ENCODE results near the gene GRB2. TPM values are rescaled to one million over a fixed set of nuclear protein-coding genes. Genes with fewer than 3 reads are reported as not detected.
"Not testable (repeated sequence)": the region's sequence is repeated elsewhere in the genome, so short reads cannot be mapped to it uniquely, and the experiment has no call there.

Gene GRB2
- total RNA-seq, 2 donors from 2014 or later: 117 to 126 TPM

DNA sequence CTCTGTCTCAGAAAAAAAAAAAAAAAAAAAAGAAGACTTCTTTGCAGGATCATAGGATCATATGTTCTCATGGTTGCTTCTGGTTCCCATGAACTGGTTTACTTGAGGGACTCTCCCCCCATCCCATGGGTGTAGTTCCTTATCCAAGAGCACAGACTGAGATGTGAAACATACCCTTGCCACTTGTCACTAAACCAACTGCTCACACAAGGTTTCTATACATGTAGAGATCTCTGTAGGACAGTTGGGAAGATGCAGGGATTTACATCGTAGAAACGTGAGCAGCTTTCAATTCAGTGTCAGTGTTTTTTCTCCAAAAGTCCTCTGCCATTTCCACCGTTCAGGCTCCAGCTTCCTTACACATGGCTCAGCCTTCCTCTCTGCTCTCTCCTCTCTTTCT is 39.8 kb upstream of the GRB2 start:
- H3K27me3 ChIP-seq: no peaks in the 10 kb centered on the region
- H3K9me3 ChIP-seq: no peaks in the 10 kb centered on the region
- no peak overlapping the region for H3K27ac ChIP-seq
- TF ChIP-seq, protein P1, sequence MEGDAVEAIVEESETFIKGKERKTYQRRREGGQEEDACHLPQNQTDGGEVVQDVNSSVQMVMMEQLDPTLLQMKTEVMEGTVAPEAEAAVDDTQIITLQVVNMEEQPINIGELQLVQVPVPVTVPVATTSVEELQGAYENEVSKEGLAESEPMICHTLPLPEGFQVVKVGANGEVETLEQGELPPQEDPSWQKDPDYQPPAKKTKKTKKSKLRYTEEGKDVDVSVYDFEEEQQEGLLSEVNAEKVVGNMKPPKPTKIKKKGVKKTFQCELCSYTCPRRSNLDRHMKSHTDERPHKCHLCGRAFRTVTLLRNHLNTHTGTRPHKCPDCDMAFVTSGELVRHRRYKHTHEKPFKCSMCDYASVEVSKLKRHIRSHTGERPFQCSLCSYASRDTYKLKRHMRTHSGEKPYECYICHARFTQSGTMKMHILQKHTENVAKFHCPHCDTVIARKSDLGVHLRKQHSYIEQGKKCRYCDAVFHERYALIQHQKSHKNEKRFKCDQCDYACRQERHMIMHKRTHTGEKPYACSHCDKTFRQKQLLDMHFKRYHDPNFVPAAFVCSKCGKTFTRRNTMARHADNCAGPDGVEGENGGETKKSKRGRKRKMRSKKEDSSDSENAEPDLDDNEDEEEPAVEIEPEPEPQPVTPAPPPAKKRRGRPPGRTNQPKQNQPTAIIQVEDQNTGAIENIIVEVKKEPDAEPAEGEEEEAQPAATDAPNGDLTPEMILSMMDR (IDR thresholded peaks at IDR 0.05): no peak
- no peak overlapping the region for H3K4me3 ChIP-seq
- no peak overlapping the region for H3K9ac ChIP-seq (ENCODE audit: low read depth in 2 of 2, low read length in 2 of 2)
- intact Hi-C loops (cut with DNase I): no loop called here
- H3K4me1 ChIP-seq: no peaks in the 10 kb centered on the region
- no peak for DNase-seq
- H3K36me3 ChIP-seq: no peaks in the 10 kb centered on the region

DNA sequence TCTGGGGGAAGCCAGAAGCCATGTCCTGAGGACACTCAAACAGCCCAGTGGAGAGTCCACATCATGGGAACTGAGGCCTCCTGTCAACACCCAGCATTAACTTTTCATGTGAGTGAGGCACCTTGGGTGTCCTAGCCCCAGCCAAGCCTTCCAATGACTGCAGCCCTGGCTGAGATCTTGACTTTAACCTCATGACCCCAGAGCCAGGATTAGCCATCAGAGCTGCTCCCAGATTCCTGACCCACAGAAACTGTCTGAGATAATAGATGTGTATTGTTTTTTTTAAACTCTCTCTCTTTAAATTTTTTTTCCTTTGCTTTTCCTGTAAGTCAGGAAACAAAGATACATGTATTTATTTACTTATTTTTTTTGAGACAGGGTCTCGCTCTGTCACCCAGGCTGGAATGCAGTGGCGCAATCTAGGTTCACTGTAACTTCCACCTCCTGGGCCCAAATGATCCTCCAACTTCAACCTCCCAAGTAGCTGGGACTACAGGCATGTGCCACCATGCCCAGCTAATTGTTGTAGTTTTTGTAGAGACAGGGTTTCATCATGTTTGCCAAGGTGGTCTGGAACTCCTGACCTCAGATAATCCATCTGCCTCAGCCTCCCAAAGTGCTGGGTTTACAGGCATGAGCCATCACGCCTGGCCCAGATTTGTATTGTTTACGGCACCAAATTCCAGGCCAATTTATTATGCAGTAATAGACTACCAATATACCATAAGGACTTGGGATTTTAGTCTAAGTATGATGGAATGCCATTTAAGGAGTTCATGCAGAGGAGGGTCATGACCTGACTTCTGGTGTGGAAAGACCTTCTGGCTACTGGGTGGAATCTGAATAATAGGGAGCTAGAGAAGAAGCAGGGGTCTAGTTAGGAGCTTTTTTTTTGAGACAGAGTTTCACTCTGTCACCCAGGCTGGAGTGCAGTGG is 37.0 kb upstream of the GRB2 start:
- Histone ChIP-seq H3K27ac (no peak overlapping the region), H3K9ac (ENCODE audit: low read depth in 2 of 2, low read length in 2 of 2) (no peak overlapping the region), H3K9me3 (no peaks in the 10 kb centered on the region), H3K36me3 (no peaks in the 10 kb centered on the region), H3K27me3 (no peaks in the 10 kb centered on the region), H3K4me3 (no peak overlapping the region), H3K4me1 (no peaks in the 10 kb centered on the region)
- TF ChIP-seq, protein P1 (IDR thresholded peaks at IDR 0.05): no peak
- intact Hi-C loops (cut with DNase I): no loop called here
- DNase-seq: no peak

DNA sequence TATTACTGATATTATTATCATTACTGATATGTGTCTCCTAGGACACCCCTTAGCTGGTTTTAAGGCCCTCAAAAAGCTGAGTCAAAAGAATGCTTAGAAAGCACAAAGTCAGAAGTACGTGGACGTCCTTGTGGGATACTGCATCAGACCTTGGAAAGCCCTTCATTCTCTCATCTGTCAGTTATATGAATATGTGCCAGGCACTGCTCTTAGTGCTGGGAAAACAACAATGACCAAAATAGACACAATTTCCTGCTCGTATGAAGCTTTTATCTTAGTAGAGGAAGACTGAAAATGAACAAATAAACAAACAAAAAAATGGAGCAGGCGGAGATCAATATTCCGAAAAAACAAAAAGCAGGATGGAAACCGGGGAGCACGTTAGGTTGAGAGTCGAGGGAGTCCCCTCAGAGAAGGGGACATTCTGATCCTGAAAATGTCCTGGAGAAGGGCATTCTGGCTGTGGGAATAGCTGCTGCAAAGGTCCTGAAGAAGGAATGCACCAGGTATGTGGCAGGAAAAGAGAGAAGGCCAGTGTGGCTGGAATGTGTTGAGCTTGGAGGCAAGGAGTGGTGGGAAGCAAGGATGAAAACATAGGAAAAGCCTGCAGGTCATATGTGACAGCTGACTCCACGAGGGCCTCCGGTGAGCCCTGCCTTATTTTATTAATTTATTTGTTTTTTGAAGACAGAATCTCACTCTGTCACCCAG is 35.4 kb upstream of the GRB2 start:
- H3K27me3 ChIP-seq: no peaks in the 10 kb centered on the region
- no peak for DNase-seq
- TF ChIP-seq, protein P1 (IDR thresholded peaks at IDR 0.05): no peak
- no peak overlapping the region for H3K27ac ChIP-seq
- H3K9ac ChIP-seq (ENCODE audit: low read depth in 2 of 2, low read length in 2 of 2): no peak overlapping the region
- no peaks in the 10 kb centered on the region for H3K4me1 ChIP-seq
- no peaks in the 10 kb centered on the region for H3K9me3 ChIP-seq
- no peaks in the 10 kb centered on the region for H3K36me3 ChIP-seq
- no peak overlapping the region for H3K4me3 ChIP-seq
- intact Hi-C loops (cut with DNase I): no loop called here

DNA sequence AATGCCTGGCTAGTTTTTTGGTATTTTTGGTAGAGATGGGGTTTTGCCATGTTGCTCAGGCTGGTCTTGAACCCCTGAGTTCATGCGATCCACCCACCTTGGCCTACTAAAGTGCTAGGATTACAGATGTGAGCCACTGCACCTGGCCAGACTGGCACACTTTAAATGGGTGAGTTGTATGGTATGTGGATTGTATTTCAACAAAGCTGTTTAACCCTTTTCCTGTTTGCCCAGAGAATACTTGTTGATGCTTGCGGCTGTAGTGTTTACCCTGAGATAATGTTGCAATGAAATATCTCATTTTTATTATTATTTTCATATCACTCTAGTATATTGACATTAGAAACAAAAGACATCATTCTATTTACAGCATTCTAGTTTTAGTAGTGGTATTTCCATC is 33.8 kb upstream of the GRB2 start:
- Histone ChIP-seq H3K4me3 (no peak overlapping the region), H3K36me3 (no peaks in the 10 kb centered on the region), H3K27ac (no peak overlapping the region), H3K4me1 (peaks cover 3% of the 10 kb centered on the region), H3K9ac (ENCODE audit: low read depth in 2 of 2, low read length in 2 of 2) (no peak overlapping the region), H3K9me3 (no peaks in the 10 kb centered on the region), H3K27me3 (no peaks in the 10 kb centered on the region)
- intact Hi-C loops (cut with DNase I): no loop called here
- TF ChIP-seq, protein P1 (IDR thresholded peaks at IDR 0.05): no peak
- DNase-seq: no peak

DNA sequence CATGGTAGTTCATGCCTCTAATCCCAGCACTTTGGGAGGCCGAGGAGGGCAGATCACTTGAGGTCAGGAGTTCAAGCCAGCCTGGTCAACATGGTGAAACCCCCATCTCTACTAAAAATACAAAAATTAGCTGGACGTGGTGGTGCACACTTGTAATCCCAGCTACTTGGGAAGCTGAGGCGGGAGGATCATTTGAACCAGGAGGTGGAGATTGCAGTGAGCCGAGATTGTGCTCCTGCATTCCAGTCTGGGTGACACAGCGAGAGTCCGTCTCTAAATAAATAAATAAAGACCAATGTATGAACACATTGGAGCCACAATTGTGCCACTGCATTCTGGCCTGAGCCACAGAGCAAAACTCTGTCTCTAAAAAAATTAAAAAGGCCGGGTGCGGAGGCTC is 31.9 kb upstream of the GRB2 start:
- H3K4me3 ChIP-seq; H3K27ac ChIP-seq; H3K9me3 ChIP-seq; H3K4me1 ChIP-seq; H3K27me3 ChIP-seq; H3K36me3 ChIP-seq; H3K9ac ChIP-seq (ENCODE audit: low read depth in 2 of 2, low read length in 2 of 2); intact Hi-C loops (cut with DNase I); DNase-seq: not testable (repeated sequence)

DNA sequence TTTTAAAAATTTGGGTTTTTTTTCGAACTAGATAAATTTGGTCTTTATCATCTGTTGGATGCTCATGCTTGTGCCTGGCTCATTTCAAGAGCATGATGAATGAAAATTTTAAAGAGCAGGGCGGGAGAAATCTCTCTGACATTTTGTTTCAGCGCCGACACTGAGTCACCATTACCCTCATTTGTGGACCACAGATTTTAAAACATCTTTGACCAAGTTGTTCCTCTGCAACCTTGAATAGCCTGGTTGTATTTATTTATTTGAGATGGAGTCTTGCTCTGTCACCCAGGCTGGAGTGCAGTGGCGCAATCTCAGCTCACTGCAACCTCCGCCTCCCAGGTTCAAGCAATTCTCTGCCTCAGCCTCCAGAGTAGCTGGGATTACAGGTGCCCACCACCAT is 29.0 kb upstream of the GRB2 start:
- not testable (repeated sequence) for H3K4me1 ChIP-seq

More for the DNA sequence above, 29.0 kb upstream of the GRB2 start:
- DNase-seq; H3K9me3 ChIP-seq; H3K36me3 ChIP-seq; H3K9ac ChIP-seq (ENCODE audit: low read depth in 2 of 2, low read length in 2 of 2); H3K27me3 ChIP-seq; intact Hi-C loops (cut with DNase I); H3K27ac ChIP-seq; H3K4me3 ChIP-seq: not testable (repeated sequence)
